GM19043 (cell line): ENCODE measurements around the gene CALML4.
"Not testable (repeated sequence)": the region's sequence is repeated elsewhere in the genome, so short reads cannot be mapped to it uniquely, and the experiment has no call there.

Experiments
- ATAC-seq: cut with Tn5 transposase; IDR thresholded peaks from one replicate; pipeline ENCODE4 v1.9.1; 2021; ENCODE audit warnings: low read depth; ENCODE audit not compliant: unreplicated experiment

CALML4 gene

DNA sequence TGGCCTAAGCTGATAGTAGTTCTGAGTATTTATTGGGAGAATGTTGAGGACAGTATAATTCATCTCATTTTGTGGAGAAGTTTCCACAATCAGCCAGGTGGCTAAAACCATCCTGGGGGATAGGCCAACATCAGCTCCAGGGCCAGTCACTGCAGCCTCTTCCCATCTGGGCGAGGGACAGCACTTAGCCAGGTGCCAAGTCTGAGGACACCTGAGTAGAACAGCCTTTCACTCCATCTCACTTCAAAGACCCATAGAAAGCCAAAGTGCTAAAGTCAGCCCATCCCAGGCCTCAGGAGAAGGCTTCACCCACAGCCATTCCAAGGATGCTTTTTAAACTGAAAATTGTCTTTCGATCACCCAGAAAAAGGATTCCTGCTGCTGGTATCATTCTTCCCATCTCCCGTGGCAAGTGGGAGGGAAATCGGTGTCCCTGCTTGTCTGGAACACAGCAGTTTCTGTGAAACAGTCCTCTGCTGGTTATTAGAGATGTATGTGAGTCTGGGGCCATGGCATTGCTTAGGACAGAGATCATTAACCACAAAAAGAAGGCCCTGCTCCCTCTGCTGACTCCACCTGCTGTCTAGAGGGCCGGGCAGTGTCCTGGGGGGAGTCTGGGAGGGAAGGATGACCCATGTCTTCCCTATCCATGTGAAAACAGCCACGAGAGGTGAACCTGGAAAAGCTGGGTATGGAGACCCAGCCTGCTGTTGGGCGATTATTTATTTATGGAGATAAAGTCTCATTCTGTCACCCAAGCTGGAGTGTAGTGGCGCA is 9.6 kb downstream of the CALML4 start:
- no peak for ATAC-seq

DNA sequence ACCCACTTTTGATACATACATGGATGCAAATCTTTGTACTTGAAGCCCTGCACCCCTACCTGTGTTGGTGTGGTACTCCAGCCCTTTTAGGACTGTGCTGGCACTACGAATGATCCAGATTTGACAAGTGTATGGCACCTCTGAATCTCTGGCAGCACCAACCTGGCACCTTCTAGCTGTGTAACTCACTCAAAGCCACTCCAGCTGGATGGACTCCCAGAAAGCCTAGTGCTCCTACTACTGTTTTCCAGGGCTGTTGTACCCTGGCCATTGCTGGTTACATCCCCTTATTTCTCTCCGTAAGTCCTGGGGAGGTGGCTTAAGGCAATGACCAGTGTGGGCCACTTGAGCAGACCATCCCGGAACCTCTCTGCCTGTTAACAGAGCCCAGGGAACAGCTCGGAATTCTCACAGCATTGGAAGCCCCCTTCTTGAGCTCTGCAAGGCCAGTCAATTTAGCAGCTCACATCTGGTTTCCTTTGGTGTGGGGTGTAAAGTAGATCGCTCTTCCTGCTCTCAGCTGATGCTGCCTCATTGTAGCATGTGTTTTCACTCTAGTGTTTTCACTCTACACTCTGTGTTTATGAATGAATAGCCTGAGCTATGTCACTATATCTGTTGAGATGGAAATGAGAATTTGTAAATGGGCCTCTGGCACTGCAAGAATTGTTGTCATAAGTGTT is 12.2 kb downstream of the CALML4 start:
- no peak for ATAC-seq

DNA sequence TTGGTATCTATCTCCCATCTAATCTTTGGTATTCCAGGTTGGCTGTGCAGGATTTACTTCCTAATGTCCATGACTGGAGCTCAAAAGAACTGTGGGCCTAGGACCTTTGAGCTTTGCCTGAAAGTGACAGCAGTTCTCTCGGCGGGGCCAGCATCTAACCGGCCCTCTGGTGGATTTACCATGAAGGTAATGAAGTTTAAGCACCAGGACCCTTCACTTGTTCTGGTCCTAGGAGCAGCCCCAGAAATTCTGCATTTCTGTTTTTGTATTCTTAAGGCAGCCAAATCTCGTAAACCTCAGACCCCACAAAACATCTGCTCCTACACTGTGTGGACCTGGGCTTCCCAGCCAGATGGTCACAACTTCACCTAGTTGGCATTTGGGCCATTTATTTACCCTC is 13.0 kb downstream of the CALML4 start:
- ATAC-seq = no peak

- no peak for ATAC-seq
Observed at GRCh38 chr15:68191555-68191954, 13.6 kb downstream of the CALML4 start.

DNA sequence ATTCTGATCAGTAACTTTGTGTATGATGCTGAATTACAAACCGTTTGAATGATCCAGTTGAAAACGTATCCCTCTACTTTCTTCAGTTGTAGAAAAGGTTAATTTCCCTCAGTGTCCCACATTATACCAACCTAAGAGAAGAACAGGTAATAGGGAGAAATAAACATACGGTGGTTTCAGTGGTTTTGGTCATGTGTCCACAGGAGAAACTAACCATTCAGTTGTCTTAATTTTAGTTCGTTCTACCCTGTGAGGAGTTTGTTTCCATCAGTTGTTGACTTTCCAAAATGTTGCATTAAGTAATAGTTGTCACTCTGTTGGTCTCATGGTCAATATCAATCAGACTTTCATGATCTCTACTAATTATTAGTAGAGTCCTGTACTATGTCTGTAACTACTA is 15.1 kb downstream of the CALML4 start:
- ATAC-seq = no peak

DNA sequence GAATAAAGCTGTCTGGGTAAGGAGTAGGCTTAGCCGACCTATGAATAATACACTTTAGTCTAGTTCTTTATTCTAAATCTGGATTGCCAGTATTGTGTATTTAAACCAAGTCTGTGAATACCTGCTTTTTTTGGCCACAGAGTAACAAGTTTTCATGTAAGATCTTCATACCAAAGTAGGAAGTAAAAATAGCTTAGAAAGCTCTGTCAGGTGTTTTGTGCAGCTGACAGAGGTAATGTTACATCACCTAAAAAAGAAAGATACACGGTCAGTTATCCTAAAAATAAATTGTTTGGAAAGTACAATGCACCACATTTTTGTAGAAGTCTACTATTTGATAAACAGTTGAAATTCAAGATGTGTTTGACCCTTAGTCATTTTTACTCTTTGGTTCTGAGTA is 16.5 kb downstream of the CALML4 start:
- ATAC-seq = no peak

DNA sequence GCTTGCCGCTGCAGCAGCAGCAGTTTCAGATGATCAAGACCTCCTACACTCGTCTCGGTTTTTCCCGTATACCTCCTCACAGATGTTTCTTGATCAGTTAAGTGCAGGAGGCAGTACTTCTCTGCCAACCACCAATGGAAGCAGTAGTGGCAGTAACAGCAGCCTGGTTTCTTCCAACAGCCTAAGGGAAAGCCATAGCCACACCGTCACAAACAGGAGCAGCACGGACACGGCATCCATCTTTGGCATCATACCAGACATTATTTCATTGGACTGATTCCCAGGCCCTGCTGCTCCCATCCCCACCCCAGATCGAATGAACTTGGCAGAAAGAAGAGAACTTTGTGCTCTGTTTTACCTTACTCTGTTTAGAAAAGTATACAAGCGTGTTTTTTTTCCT is 17.6 kb downstream of the CALML4 start:
- ATAC-seq = no peak

DNA sequence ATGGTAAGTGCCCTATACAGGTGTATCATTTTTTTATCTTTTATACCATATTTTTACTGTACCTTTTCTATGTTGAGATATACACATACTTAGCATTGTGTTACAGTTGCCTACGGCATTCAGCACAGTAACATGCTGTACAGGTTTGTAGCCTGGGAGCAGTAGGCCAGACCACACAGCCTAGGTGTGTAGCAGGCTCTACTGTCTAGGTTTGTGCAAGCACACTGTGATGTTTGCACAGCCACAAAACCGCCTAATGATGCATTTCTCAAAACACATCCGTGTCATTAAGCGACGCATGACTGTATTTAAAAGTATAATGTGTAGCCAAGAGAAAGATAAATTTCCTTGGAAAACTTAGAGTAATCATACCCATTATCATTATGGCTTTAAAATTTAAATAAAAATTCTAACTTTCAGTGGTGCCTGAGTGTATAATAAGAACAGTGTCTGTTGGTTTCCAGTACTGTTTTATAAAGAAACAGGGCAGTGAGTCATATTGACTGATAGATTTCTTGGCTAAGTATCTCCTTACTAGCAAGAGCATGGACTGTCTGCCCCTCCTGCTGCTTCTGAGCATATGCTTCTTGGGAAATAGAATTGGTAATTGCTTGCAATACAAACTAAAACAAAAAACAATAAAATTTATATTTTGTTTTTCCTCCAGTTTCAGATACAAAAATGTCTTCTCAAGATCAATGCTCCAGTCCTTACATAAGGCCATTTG is 18.3 kb downstream of the CALML4 start:
- ATAC-seq = no peak

GRCh38 chr15:68184616-68185480 is 20.3 kb downstream of the CALML4 start:
- no peak for ATAC-seq

GRCh38 chr15:68183616-68184315 is 21.4 kb downstream of the CALML4 start:
- no peak for ATAC-seq

DNA sequence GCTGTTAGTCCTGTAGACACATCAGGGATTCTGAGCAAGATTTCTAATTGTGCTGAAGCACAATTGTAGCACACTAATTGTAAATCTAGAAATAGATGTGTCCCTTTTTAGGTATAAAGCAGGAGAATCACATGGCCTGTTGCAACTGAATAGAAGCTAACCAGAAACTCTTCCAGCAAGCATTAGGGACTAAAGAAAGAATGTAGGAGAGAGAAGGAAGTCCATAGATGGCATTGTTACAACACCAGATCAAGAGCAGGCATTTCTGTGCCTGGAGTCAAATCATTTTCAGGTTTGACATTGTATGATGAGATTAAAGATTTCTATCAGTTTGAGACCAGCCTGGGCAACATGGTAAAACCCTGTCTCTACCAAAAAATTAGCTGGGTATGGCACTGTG is 27.4 kb downstream of the CALML4 start:
- no peak for ATAC-seq

- ATAC-seq = no peak
Observed at GRCh38 chr15:68176601-68177000, 28.5 kb downstream of the CALML4 start.

DNA sequence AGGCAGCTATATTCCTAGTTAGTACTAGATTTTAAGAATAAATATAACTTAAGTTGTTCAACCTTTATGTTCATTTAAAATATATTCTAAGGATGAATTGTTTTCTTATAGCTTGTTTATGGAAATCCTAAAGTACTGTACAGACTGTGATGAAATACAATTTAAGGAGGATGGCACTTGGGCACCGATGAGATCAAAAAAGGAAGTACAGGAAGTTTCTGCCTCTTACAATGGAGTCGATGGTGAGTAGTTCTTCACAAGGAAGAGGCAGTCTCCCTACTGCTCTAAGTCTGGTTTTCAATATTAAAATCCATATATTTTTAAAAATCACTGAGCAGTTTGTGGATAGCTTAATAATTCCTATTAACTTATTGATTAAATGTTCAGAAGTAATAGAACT is 29.6 kb downstream of the CALML4 start:
- ATAC-seq = no peak

GRCh38 chr15:68173119-68173518 is 32.0 kb downstream of the CALML4 start:
- no peak for ATAC-seq

DNA sequence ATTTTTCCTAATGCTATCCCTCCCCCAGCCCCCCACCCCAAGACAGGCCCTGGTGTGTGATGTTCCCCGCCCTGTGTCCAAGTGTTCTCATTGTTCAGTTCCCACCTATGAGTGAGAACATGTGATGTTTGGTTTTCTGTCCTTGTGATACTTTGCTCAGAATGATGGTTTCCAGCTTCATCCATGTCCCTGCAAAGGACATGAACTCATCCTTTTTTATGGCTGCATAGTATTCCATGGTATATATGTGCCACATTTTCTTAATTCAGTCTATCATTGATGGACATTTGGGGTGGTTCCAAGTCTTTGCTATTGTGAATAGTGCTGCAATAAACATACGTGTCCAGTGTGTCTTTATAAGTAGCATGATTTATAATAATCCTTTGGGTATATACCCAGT is 33.1 kb downstream of the CALML4 start:
- ATAC-seq = not testable (repeated sequence)

GRCh38 chr15:68166847-68167246 is 38.3 kb downstream of the CALML4 start:
- no peak for ATAC-seq

DNA sequence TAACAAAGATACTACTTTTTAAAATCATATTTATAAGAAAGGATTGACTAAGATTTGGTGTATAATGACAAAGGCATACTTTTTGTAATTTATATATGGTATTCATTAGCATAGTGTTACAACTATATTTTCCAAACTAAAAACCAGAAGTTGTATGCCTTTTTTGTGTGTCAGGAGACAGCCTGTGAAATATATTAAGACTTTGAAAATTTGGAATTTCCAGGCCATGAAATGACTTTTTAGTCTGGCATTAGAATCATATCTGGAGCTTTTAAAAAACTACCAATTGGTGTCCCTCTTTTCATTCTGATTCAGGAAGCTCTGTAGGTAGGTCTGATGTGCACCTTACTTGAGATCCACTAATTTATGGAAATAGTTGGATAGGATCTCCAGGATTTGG is 41.9 kb downstream of the CALML4 start:
- ATAC-seq = no peak

- no peak for ATAC-seq
Observed at GRCh38 chr15:68158046-68158628, 47.0 kb downstream of the CALML4 start.

DNA sequence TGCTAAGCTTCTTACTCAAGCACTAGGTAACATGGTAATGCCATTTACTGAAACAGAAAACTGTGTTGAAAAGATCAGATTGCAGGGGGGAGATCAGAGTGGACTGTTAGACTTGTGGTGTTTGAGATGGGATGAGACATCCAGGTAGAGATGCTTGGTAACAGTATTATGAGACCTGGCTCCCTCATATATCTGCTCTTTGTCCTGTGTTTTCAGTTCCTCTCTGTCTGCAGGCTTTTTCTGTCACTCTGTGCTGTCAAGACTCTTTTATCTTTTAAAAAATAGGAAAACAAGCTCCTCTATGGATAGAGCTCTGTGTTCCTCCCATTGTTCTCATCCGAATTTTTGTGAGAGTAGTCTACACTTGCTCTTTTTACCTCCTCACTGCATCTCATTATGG is 48.1 kb downstream of the CALML4 start:
- no peak for ATAC-seq
